ENCODE results near the gene AFF1.
A peak's percentile ranks its signal among the peaks of the same experiment; 100 is the strongest.

The AFF1 gene

DNA sequence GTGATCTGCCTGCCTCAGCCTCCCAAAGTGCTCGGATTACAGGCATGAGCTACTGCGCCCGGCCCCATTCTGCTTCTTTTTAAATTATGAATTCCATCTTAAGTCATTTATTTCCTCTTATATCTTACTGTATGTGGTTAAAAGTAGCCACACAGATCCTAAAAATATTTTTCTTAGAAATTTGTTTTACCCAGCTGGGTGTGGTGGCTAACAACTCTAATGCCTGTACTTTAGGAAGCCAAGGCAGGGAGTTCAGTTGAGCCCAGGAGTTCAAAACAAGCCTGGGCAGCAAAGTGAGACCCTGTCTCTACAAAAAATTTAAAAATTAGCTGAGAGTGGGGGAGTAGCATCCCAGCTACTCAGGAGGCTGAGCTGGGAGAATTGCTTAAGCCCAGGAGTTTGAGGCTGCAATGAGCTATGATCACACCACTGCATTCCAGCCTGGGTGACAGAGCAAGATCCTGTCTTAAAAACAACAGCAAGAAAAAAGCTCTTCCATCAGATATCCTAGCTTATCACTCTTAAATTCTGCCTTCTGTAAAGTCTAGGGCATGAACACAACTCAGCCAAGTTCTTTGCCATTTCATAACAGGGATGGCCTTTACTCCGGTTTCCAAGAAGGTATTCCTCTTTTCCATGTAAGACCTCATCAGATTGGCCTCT, 15.1 kb upstream of the AFF1 start:
- H3K4me3 ChIP-seq (ENCODE audit: low read depth, low read length): no peak overlapping the region
- DNase-seq (ENCODE audit: low read depth): peak; percentile 54
- TF ChIP-seq, protein P1, sequence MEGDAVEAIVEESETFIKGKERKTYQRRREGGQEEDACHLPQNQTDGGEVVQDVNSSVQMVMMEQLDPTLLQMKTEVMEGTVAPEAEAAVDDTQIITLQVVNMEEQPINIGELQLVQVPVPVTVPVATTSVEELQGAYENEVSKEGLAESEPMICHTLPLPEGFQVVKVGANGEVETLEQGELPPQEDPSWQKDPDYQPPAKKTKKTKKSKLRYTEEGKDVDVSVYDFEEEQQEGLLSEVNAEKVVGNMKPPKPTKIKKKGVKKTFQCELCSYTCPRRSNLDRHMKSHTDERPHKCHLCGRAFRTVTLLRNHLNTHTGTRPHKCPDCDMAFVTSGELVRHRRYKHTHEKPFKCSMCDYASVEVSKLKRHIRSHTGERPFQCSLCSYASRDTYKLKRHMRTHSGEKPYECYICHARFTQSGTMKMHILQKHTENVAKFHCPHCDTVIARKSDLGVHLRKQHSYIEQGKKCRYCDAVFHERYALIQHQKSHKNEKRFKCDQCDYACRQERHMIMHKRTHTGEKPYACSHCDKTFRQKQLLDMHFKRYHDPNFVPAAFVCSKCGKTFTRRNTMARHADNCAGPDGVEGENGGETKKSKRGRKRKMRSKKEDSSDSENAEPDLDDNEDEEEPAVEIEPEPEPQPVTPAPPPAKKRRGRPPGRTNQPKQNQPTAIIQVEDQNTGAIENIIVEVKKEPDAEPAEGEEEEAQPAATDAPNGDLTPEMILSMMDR (conservative IDR thresholded peaks at IDR 0.05; ENCODE audit: low read depth, low read length): no peak

DNA sequence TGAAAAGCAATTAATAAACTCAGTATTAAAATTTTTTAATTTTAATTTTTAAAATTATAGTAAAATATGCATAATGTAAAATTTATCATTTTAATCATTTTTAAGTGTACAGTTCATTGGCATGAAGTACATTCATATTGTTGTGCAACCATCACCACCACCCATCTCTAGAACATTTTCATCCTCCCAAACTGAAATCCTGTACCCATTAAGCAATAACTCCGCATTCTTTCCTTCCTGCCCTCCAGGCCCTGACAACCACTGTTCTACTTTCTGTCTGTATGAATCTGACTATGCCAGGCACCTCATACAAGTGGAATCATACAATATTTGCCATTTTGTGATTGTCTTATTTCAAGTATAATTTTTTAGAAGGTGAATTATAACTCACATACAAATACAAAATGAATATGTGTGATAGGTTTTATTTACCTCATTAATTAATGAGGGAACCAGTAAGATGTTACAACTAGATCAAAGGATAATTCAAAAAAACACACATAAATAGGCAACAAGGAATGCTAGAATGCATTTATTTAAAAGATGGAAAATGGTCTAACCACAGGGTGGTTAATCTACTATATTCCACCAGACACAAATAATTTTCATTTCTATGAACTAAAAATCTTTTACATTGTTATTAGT, 13.1 kb upstream of the AFF1 start:
- DNase-seq (ENCODE audit: low read depth): peak; percentile 58
- TF ChIP-seq, protein P1 (conservative IDR thresholded peaks at IDR 0.05; ENCODE audit: low read depth, low read length): no peak
- no peak overlapping the region for H3K4me3 ChIP-seq (ENCODE audit: low read depth, low read length)

DNA sequence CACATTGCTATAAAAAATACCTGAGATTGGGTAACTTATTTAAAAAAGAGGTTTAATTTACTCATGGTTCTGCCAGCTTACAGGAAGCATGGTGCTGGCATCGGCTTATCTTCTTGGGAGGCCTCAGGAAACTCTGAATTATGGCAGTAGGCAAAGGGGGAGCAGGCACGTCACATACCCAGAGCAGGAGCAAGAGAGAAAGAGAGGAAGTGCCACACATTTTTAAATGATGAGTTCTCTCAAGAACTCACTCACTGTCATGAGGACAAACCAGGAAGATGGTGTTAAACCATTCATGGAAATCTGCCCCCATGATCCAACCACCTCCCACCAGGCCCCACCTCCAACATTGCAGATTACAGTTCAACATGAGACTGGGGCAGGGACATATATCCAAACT, 10.0 kb upstream of the AFF1 start:
- no peak overlapping the region for H3K4me3 ChIP-seq (ENCODE audit: low read depth, low read length)
- peak; percentile 85 for DNase-seq (ENCODE audit: low read depth)
- TF ChIP-seq, protein P1 (conservative IDR thresholded peaks at IDR 0.05; ENCODE audit: low read depth, low read length): no peak

DNA sequence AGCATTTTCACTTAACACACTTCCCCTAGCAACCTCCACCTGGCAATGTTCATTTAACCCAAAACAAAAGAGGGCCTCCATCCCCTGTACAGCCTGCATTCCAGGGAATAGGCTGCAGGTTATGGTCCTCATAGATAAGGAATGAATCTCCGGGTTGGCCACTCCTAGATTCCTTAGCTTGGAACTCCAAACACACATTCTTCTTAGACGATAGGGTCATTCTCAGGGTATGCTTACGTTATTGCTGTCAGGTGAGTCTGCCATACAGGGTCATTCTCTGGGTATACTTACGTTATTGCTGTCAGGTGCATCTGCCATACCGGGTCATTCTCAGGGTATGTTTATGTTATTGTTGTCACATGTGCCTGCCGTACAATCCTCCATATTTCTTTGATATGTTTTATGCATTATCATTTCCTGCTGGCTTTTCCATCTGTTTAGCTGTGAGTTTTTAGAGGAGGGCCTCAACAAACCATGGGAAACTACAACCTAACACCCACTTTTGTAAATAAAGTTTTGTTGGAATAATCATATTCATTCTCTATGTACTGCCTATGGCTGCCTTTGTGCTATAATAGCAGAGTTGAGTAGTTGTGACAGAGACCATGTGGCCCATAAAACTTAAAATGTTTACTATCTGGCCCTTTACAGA, 8.2 kb upstream of the AFF1 start:
- DNase-seq (ENCODE audit: low read depth): peak; percentile 58
- H3K4me3 ChIP-seq (ENCODE audit: low read depth, low read length): no peak overlapping the region
- TF ChIP-seq, protein P1 (conservative IDR thresholded peaks at IDR 0.05; ENCODE audit: low read depth, low read length): no peak

DNA sequence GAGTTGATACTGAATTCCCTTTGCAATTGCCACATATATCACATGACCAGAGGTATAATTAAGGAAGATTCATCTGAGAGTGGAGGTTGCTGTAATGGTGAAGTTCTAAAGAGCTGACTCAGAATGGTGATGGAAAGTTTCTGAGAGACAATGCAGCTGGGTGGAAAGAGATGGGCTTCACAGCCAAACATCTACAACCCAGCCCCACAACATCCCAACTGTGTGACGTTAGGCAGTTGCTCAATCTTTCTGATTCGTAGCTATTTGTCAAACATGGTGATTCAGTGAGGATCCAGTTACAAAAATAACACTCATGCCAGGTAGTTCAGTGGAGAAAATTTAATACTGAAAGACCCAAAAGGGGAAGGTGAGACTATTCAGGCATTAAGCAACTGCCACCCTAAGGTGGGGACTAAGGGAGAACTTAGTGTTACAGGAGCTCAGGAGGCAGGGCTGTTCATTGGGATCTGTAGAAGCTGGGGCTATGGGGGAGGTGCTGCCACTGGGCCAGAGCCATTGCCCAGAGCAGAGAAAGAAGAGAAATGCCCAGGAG, 6.9 kb upstream of the AFF1 start:
- peak; percentile 99 for DNase-seq (ENCODE audit: low read depth)

DNA sequence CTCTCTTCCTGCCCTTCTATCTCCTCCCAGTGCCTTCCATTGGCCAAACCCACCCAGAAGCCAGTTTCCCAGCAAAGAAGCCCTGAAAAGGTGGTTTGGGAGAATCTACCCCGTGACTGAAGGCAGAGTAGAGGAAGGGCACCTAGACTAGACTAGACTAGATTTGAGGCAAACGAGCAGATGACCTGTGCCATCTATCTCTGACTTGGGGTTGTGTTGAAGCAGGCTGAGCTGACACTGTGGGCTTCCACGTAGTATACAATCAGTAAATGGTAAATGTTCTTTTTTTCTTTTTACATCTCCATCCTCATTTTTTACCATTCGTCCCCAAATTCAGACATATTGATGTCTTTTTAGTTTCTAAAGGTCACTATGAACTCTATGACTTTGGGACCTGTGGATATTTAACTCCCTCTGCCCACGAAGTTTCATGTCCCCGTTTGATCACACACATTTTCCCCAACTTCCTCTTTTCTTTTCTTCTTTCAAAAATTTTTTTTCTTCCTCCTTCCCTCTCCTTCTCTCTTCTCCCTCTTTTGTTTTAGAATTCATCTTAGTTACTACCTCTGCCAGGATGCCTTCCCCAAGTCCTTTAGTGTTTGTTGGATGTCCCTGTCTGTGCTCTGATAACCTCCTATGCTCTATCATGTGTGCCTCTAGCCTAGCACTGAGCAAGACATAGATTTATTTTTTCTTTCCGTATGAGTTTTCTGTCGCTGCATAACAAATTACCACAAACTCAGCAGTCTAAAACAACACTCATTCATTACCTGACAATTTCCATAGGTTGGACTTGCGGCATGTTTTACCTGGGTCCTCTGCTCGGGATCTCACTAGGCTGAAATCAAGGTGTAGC, 6.2 kb upstream of the AFF1 start:
- DNase-seq (ENCODE audit: low read depth): no peak
- TF ChIP-seq, protein P1 (conservative IDR thresholded peaks at IDR 0.05; ENCODE audit: low read depth, low read length): no peak
- no peak overlapping the region for H3K4me3 ChIP-seq (ENCODE audit: low read depth, low read length)

More for the DNA sequence above, 6.9 kb upstream of the AFF1 start:
- TF ChIP-seq, protein P1 (conservative IDR thresholded peaks at IDR 0.05; ENCODE audit: low read depth, low read length): no peak
- no peak overlapping the region for H3K4me3 ChIP-seq (ENCODE audit: low read depth, low read length)
